Measurements from ENCODE around the gene NCKAP5.

NCKAP5 gene

DNA sequence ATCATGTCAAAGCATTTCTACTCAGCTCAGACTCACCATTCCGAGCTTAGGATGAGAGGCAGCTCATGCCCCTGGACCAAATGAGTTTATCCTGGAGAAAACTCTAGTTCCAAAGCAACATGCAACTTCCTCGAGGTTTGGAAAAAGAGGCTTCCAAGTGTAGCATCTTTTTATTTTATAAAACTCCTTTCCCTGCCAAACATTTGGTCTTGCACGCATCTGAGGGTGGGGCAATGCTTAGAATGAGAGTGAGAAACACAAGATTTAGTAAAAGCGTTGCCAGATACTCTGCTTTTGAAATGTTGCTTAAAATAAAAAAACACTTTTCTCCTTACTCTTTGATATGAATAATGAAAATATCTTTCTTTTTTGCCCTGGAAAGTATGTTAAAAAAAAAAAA is 151.5 kb downstream of the NCKAP5 start:
- DNase-seq, result no peak

DNA sequence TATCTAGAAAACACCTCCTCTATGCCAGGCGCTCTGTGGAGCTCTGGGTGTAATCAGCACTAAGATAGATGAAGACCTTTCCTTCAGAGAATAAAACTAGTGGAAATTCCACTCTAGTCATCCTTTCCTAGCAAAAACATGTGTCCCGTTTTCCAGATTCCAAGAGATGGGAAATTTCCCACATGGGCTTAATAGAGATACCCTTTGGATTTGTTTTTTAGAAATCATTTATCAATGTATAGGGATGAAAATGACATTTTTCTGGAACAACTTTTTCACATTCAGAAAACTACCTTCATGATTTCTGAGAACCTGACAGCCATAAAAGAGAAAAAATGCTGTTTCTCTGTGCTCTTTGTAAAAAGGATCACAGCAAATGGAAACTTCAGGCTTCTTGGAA is 152.1 kb downstream of the NCKAP5 start:
- no peak for DNase-seq

DNA sequence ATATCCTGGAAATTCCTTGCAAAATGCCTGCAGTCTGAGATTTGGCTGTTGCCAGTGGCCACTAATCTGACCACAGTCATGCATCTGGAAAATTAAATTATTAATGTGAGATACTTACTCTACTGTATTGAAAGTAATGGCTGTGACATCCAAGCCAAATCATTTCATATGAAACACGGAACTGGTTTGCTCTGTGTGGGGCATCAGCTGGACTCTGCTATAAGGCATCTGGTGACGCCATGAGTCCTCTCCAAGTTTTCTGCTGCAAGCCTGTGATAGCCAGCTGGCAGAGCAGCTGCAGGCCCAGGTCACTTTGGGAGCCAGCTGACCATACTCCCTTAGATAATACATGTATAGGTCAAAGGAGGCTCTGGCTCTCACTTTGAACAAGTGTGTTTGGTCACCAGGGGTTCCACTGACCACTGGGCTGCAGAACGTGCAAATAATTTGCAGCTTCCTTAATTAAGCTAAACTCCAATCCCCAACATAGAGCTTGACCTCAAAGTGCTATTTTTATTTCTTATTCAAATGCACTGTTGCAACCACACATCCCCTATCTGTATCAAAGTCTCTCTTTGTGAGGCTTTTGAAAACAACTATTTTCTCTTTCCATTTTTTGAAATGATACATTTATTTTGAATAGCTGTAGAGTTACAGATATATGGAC is 152.9 kb downstream of the NCKAP5 start:
- no peak for DNase-seq

DNA sequence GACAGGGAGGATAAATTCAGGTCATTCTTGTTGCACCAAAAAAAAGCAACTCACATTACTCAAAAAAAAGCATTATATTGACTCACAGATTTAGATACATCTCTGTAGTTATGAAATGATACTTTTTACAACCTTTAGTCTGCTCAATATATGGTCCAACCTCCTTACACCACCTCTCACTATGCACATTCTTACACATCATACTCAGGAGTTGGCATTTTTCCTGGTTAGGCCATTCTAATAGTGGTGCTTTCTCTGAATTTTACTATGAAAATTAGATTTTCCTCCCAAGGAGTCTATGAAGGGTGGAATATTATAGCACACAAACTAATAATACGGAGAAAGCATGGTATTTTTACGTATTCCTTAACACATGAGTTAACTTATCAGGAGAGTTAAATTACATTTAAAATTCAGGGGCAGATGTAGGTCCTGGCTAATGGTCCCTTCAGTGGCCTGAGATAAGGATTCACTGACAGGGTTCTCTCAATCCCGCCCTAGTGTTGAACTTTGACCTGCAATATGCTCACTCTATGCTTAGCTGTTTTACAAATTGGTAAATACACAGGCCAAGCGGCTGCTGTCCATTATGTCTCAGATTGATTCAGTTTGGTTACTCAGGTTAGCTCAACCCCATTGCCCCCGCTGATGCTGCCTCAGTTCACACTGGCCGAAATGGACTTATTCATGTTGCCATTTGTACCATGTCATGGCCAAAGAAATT is 153.6 kb downstream of the NCKAP5 start:
- no peak for DNase-seq

DNA sequence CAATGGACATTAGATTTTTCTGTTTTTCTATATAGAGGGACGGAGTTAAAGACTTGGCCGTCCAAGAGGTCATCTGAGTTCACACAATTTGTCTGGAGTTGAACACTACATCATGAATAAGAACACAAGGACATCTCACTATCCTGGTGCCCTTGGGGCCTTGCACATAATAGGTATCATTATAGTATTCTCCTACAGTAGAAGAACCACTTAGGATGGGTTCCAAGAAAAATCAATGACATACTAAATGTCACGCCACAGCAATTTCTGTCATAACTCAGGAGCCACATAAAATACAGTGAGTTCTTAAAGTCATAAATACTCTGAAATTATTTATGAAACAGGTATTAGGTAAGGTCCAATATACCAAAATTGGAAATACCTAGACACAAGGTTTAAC is 154.4 kb downstream of the NCKAP5 start:
- no peak for DNase-seq

DNA sequence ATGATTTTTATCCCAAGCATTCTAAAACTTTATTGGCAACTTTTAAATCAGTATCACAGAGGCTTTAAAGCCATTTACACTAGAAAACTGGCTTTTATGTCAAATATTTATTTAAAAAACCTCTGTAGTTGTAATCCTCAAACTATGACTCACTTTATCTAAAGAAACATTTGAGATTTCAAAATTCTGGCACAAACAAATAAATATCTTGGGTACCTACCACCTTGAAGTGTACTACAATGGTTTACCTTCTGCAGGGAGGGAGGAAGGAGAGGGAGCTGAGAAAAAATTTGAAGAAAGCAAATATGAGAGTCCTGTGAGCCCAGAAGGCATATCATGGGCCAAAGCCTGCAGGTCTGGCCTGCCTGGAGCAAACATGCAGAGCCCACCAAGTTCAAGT is 155.6 kb downstream of the NCKAP5 start:
- DNase-seq, result no peak

DNA sequence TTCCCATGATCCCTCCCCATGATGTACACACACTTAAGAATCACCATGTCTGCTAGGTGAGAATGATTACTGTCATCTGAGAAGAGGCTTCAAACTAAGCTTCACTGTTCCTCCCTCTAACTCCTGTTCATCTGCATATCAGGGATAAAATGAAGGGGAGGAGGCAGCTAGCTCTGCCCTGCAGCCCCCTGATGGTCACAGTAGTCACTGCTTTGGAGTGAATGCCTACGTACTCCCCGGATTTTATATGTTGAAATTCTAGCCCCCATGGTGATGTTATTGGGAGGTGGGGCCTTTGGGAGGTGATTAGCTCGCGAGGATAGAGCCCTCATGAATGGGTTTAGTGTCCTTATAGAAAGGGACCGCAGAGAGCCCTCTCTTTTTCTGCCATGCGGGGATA is 156.4 kb downstream of the NCKAP5 start:
- DNase-seq, result no peak

DNA sequence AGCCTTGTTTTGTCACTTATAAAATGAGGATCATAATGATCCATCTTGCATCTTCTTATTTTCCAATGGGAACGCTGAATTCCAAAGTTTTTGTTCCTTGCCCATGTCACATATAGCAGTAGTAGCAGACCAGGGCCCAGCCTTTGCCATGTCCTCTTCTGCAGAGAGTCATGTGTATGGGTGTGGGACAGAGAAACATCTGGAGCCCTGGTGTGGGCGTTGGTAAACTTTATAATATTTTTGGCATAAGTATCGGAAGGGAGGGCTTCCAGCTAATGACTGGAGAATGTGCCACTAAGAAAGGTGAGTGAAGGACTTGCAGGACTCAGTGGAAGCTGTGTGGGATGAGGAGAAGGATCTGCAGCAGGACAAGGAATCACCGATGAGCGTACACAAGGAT is 157.2 kb downstream of the NCKAP5 start:
- no peak for DNase-seq

DNA sequence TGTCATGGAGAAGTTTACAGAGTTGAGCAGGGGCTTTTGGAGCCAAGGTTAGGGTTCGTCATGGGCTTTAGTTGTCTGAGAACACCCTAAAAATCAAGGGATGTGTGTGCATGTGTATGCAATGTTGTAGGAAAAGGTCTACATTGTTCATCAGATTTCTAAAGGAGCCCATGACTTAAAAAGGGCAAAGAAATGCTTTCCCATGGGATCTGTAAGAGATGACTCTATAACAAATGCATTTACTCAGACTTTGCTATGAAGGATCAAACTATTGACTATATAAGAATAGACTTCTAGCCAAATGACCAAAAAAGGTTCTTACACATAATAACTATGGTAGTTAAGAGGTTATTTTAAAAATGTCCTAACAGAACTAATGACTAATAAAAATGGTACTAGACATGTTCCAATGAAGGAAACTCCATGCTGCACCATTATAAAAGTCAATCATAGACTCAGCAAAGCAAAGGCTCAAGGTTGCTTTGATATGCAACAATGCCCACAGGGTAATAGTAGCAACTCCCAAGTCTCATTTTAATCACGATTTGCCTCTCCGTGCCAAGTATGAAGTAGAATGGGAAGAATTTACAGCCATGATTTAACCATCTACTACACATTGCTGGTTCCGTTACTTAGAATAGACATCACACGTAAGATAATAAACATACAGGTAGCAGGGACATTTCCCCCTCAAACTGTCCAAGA is 158.5 kb downstream of the NCKAP5 start:
- no peak for DNase-seq

DNA sequence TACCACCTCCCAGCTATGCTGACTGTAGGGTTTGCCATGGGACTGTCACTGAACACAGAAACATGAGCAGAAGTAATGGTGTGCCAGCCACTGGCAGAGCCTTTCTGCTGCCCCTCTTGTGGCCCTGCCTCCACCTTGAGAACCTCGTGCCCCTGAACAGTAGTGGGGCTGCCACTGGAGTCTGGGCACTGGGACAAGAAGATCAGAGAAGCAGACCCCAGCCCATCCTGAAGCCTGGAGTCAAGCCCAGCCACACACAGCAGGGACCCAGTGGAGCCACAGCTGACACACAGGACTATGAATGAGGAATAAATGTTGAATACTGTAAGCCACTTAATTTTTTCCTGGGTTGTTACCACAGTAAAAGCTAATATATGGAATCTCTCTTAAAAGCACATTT is 159.6 kb downstream of the NCKAP5 start:
- DNase-seq, result no peak

DNA sequence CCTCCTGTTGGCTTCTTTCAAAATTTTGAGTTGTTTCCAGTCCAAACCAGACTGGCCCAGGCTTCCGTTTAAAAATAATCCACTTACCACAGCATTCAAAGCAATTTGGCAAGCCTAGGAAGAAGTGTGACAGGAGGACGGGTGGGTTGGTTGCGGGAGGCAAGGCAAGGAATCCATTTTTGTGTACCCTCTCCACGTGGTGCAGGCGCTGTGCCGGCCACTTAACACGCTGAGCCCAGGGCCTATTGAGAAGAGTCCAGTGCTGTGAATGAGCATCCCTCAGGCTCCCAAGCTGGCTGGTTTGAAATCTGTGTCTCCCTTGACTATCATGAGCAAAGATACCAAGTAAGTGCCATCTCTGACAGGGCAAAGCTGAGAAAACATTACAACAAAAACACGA is 160.9 kb downstream of the NCKAP5 start:
- no peak for DNase-seq

DNA sequence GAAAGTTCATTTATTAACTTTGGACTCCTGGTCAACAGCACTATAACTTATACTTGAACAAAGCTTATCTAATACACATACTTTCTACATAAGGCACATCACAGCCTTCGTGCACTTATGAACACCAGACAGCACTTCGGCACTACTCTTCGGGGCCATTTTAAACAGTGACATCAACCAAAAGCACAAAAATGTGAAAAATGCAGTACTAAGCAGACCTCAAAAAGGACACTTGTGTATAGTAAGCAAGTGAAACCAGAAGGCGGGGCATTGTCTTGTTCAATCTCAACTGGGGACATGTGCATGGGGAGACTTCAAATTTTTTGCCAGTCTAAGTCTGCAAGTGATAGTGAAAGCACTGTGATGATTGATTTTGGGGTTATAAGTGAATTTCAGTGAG is 163.0 kb downstream of the NCKAP5 start:
- DNase-seq, result no peak

DNA sequence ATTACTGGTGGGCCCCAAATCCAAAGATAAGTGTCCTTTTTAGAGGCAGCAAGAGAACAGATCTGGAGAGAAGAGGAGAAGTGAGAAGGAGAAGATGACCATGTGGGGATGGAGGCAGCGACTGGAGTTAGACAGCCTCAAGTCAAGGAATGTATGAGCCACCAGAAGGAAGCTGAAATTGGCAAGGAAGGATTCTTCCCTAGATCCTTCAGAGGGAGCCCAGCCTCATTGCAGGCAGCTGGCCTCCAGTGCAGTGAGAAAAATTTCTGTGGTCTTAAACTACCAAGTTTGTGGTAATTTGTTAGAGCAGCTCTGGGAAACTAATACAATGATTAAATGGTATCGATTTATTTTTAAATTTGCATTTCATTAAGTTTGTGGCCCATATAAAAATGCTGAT is 167.9 kb downstream of the NCKAP5 start:
- DNase-seq, result no peak

DNA sequence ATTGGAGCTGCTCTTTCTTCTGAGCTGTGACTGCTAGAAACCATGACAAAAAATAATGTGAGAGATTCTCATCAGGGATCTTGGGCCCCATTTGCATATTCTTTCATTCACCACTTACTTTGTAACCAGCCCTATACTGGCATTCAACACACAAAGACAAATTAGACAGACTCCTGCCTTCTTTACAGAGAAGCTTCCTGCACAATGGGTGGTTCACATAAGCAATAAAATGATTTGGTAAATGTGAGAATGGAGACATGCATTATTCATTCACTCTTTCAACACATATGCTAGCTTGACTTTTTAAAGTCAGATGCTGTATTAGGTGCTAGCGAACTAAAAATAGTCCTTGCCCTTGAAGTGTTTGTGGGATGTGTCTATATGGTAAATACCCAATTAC is 174.4 kb downstream of the NCKAP5 start:
- no peak for DNase-seq

DNA sequence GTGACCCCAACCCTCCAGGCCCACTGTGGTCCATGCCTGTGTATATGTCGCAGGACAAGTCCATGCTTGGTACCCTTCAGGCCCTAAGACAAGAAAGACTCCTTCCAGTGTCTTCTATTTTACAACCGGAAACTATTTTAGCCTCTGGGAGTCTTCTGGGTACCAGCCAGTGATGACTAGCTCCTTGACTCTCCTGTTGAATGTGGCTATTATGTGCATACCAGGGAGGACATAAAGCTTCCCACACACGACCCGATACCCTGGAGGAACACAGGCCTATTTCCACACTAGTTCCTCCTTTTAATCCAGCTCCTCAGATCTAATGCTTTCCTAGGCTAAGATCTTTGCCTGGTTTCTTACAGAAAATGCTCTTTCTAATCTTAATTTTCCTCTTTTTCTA is 178.1 kb downstream of the NCKAP5 start:
- DNase-seq, result no peak

DNA sequence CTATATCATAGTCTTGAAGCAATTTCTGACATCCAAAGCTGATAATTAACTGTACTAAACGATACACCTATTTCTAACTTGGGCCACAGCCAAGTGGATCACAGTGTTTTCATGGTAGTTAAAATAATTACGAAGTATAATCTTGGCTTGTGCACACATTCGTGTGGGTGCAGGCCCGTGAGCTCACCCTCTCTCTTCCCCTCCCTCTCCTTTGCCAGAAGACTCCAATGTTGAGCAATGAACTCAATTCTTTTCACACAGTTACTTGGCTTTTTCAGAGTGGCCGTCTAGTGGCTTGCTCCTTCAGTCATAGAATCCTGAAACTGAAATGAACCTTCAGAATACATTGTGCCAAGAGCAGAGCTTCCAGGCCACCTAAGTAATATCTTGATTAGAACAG is 178.7 kb downstream of the NCKAP5 start:
- no peak for DNase-seq

DNA sequence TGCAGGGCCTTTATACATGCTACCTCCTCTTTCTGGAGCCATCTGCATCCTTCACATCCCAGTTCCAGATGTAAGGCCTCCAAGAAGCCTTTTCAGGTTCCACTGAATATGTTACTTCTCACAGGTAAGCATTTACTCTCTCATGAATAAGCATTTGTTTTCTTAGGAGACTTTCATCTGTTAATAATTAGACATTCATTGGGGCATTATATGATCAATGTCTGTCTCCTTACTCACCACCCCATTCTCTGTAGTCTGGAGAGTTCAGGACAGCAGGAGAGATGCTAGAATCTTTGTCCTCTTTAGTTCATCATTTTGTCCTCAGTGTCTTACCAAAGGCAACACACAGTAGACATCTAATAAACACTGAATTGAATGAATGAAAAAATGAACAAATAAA is 185.7 kb downstream of the NCKAP5 start:
- no peak for DNase-seq

DNA sequence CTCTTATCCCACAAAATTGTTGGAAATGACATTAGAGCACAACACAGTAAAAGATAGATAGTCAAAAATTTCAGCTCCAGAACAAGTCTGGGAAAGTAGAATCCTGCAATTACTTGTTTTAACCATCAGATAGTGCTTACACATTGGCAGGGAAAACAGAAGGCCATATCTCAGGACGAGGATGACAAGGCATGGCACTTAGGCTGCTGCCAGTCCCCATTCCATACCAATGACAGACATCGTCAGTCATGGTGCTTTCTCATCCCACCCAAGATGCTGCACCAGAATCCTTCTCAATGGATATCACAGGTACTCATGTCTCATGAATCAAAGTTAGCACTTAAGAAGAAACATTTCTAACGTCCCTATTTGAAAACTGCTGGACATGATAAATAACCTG is 187.3 kb downstream of the NCKAP5 start:
- no peak for DNase-seq

DNA sequence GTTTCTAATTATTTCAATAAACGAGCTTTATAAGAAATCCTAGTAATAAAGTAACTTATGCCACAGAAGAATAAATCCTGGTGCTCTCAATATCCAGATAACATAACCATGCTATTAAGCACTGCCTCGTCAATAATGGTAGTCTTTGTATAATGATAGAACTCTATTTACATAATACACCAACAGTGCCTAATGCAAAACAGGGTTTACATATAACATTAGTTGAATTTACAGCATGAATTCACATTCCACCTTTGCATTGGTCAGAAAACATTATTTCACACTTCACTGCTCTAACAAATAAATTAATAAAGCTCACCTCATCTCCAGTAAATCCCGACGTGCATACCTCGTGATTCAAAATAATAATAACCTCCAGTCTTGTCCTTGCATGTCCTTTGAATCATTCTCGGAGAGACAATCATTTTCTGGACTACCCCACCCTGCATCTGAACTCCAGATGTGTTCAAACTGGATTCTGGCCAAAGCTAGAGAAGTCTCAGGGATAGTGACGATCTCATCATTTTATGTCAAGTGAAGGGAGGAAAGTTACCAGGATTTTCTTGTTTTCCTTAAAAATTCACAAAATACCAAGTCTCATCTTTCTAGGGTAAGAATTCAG is 189.2 kb downstream of the NCKAP5 start:
- DNase-seq, result no peak

DNA sequence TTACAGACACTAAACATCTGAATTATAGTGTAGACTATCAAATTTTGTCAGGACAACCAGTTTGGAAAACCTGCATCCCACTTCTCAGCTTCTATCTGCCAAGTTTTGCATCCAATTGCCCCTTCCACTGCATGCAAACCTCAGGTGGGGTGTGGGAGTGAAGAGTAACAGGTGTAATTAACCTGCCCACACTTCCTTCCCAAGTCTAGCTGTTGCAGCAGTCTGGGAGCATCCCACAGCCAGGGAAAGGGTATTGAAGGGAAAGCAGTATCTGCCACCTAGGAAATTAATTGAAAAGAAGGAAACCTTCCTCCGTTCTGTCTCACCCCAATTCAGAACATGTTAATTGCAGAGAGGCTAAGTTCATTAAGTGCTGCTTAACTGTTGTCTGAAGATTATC is 189.9 kb downstream of the NCKAP5 start:
- DNase-seq, result no peak

DNA sequence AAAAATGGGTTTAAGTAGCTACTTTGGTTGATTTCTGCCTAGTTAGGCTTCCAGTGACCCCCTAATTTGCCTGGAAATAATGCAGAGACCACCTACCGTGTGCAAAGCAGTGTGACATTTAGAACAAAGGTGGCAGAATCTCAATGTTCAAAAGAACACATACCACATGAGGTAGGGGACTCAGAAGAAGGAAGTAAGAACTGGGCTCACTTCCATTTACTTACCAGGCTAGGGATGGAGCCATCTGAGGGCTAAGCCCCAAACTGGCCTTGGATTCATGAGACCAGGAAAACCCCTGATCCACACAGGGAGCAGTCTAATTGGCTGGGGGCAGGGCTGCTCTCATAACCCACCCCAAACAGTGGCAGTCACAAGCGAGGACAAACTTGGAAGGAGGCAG is 190.7 kb downstream of the NCKAP5 start:
- no peak for DNase-seq

DNA sequence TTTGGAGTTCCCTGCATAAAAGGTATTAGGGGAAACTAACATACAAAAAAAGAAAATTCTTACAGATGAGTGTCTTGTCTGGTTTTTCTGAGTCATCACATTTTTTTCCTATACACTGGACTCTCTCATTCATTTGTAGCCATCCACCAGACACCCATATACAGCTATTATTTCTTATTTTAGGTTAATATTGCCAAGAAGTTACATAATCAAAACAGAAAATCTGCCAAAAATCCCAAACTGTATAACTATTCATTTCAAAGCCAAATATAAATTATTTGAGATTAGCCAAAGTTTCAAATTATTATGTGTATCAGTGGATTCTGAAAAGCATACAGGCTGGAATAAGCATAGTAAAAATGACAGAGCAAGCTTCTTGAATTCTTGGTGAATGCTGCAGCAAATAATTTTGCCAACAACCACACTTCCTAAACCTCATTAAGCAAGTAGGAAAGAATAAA is 191.2 kb downstream of the NCKAP5 start:
- DNase-seq, result no peak

DNA sequence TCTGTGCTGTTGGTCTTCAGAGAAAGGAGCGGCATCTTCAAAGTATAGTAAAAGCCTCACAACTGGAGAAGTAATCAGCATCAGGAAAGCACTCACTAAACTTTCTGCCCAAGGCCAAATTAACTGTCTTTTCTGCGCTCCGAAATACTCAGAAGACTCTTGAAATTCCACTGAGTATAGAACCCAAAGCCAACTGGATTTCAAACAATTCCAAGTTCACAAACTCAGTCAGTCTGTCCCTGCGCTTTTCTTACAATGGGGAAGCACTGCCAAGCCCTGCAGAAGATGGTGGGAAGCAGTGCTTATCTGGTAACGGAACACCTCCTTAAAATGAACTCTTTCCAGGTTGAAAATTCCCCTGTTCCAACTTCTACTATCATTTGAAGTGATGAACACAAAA is 193.5 kb downstream of the NCKAP5 start:
- no peak for DNase-seq

DNA sequence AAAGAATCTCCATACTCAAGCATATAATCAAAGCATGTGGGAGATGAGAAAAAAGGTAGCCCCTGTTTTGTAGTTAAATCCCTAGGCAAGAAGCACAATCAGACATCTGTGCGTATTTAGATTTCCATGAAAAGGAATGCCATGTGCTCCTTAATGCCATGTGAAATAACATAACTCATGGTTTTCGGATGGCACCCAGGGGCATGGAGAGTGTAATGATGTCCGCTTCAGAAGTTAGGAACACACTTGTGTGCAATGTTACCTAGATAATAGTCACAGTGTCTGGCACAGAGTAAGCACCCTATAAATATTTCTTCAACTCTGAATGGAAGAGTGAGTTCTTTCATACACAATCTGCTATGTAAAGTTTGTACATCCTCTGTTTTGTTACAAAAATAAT is 197.0 kb downstream of the NCKAP5 start:
- DNase-seq, result no peak

Measured in hematopoietic multipotent progenitor cell treated with erythropoietin and hydrocortisone succinate and interleukin-3 and kit ligand, for 8 days (in vitro differentiated cells).